Measurements from ENCODE around the gene PARD3.

The PARD3 gene

DNA sequence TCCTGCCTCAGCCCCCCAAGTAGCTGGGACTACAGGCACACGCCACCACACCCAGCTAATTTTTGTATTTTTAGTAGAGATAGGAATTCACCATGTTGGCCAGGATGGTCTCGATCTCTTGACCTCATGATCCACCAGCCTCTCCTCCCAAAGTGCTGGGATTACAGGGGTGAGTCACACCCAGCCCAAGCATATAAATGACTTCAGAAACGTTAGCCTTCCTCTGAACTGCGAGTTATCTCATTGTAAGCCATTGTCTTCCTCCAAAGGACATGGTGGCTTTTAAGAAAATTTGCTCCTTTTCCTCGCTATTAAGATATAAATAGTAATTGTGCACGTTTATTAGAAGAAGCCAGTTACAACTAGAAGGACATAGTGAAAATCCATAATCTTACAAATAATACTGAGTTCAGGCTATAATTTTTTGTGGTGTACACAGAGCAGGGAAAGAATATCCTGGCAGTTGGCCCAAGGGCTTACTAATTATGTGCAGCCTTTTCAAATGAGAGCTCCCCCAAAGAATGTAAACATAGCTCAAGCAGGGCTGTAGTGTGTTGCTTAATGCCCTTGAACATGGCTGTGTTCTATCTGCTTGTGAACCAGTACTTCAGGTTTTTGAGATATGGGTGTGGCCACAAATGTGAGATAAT is 495.8 kb downstream of the PARD3 start:
- DNase-seq: no peak

DNA sequence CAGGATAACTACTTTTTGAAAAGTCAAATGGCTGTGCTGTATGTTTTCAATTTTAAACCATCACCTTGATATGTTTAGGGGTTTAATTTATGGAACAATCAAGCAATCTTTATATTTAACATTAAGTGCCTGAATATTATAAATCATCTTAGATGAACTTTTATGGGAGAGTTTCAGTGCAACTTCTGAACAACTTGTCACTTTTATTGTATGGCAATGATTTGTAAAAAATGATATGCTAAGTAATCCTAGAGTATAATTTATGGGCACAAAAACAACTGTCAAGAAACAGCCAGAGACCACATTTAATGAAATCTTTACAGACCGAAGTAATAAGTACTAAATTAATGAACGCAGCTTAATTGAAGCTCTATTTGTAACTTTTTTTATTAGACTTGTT is 498.9 kb downstream of the PARD3 start:
- DNase-seq: no peak

DNA sequence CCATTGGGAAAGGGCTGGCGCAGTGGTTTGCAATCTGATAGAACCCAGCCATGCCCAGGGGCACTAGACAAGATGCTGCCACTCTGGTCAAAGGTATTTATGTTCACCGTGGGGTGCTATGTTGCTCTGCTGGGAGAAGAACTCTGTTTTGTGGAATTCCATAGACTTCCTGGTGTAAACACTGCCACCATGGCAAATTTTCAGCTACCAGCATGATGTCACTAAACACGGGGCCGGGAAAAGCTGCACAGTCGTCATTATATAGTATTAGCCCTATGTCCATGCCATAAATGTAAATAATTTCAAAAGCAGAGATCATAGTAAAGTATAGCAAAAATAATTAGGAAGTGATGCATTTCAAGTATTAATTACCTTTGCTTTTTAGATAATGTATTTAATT is 500.6 kb downstream of the PARD3 start:
- DNase-seq: no peak

DNA sequence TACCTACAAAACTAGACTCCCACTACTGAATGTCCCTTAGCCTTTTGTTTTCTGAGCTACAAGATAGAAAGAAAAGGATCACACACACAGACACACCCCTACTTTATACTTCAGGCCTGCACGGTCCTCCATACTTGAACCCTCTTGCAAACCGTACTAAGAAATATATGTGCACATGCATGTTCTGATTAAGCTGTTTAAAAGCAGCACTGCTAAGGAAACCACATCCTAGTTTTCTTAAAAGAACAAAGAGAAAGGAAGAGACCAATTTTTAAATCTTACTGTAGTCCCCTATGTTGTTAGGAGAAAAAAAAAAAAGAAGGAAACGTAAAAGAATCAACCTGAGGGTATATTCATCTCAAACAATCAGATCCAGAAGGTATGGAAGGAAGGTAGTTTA is 501.2 kb downstream of the PARD3 start:
- no peak for DNase-seq

DNA sequence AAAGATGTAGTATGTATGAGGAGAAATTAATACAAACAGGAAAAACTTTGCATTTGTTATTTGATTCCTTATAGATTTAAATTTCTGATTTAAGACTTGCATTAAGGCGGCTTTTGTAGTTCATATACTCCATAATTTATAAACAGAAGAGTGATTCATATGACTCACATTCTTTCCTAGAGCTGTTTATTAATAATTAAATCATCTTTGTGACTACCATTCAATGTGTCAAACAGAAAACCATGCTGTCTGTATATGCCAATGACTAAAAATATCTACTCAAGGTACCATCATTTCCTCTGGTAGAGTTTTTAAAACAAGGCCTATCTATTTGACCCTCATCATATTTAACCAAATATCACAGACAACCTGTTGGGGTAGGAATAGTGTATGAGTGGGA is 501.7 kb downstream of the PARD3 start:
- DNase-seq: no peak

DNA sequence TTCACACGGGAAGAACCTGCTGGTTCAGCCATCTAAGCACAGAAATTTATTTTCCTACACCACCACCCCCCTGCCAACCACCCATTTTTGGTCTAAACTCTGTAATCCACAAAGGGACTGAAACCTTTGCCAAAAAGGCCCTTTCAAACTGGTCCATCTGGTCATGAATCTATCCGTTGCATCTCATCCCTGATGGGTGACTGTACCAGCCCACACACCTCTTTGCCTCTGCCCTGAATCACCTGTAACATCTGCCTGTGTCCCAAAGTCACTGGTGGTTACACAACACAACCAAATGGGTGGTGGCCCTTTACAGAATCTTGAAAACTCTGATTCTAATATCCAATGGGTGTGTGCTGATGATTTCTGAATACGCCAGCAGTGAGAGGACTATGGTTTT is 503.4 kb downstream of the PARD3 start:
- no peak for DNase-seq

DNA sequence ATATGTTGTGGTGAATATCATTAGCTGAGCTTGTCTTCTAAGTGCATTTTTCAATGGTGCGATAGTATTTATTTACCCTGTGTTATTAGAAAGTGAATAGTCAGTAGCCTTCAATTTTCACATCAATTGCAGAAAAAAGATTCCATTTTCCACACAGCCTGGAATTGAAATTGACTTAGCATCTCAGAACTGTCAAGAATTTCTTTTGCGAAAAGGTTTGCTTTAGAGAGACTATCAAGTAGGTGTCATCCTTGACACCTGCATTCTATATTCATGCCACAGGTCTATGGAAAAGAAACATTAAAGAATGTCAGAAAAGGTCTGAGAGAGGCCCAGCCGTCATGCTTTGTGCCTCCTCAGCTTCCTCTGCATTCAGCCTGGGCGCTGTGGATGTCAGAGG is 504.9 kb downstream of the PARD3 start:
- DNase-seq: no peak

DNA sequence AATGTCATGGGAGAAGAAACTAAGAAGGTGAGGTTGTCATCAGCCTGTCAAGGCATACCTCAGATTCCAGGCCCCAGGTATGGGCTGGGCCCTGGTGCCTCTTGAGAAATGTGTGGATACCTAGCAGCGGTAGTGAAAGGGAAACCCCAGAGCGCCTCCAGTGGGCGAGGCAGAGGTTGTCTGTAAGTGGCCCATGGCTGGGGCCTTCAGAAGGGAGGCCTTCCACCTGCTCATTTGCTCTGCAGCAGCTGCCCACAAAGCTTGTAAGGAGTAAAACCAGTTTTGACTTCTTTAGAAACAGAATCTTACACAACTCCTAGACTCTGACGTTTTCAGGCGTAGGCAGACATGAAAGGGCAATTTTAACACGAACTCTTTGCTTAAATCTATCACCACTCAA is 509.9 kb downstream of the PARD3 start:
- no peak for DNase-seq

DNA sequence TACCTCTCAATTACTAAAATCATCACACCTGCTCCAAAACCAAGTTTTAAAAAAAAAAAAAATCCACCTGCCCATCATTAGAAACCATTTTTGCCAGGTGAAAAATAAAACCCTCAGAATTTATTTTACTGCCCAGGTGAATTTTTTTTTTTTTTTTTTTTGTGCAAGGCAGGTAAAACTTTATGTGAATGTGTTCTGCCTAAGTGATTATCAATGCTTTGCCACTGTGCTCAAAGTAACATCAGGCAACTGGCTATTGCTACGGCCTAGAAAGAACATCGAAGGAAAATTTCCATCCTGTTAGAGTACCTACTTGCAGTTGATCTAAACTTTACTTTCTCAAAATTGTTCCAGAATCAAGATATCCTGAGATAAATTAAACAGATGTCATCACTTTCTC is 512.1 kb downstream of the PARD3 start:
- no peak for DNase-seq

DNA sequence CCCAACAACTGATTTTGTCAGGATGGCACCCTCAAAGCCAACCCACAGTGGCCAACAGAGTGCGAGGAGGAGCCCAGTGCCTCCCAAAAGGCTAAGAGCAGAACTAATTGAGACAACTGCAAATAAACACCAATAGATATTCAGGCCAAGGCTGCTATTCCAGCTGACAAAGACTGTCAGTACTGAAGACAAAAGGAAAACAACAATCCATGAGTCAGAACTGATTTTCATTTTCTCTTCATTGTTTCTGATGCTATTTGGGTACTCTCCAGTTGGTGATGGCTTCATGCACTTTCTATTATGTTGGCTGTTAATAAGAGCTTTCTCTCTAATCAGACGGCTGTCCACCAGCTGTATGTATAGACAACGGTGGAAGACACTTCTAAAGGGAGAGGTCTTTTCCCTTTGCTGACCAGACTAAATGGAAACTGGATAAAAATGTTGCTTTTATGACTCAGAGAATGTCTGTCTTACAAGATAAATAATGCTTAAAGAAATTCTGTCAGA is 515.9 kb downstream of the PARD3 start:
- no peak for DNase-seq

DNA sequence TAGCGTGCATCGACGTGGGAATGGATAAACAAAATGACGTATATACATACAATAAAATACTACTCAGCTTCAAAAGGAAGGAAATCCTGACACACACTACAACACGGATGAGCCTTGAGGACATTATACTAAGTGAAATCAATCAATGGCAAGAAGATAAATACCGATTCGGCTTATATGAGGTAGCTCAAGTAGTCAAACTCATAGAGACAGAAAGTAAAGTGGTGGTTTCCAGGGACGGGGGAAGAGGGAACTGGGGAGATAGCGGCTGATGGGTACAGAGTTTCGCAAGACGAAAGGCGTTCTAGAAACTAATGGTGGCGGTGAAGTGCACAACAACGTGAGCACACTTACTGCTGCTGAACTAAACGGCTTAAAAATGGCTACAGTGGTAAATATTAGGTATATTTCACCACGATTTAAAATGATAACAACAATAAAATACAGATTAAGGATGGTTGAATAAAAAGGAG is 516.7 kb downstream of the PARD3 start:
- DNase-seq: no peak

DNA sequence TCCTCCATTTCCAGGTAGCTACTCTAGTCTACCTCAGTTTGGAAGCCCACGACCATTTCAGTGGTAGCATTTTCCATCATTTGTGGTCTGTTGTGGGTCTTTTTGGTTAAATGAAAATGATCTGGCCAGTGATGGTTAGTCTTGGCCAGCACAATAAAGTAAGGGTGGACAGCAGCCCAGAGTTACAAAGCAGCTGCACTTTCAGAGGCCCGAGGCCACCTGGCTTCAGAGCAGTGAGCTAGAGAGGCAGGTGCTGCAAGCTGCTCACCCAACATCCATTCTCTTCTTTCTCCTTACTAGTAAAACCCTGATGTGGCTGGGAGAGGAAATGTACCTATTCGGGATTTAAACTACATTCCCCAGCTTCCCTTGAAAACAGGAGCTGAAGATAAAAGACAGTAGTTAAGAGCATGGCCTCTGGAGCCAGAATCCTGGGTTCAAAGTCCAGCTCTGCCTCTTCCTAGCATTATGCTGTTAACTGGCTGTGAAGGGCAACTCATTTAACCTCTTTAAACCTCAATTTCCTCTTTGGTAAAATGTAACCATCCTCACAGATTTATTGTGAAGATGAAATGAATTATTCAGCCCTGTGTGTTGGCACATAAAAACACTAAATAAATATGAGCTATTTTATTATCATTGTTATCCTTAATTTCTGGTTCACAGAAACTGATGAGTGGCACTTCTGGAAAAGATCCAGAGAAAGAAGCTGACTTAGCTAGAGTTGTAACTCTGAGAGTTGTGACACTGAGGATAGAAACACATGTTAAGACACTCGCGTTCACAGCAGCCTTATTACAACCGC is 517.4 kb downstream of the PARD3 start:
- no peak for DNase-seq

DNA sequence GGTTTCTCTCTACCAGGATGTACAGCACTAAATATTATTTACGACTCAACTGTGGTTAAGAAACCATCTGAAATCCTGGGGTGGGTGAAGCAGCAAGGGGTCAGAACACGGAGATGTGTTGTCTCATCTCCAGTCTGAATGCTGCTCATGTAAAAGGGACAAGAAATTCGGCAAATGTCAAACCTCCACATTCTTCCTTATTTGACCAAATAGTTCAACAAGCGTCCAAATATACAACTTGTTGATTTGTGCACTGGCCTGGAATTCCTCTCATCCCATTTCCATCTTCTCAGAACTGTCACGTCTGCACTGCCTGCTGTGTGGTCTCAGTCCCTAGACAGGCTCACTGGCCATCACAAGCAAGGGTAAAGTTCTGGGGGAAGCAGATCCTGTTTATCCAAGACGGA is 520.0 kb downstream of the PARD3 start:
- DNase-seq: no peak

DNA sequence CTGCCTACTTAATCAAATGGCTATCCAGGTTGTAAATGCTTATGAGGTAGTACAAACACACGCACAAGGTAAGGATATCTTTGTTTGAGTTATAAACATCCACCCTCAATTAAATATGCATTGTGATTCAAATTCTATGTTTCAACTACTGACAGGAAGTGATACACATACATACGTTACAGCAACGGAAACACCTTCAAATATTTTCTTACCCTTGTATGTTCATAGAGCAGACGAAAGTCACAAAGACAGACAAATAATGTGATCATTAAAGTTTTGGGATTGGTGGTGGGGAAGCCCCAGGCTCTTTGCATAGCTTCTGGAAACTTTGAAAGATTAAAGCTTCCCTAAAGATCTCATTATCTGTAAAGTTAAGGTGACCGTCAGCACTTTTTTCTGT is 521.0 kb downstream of the PARD3 start:
- DNase-seq: no peak

DNA sequence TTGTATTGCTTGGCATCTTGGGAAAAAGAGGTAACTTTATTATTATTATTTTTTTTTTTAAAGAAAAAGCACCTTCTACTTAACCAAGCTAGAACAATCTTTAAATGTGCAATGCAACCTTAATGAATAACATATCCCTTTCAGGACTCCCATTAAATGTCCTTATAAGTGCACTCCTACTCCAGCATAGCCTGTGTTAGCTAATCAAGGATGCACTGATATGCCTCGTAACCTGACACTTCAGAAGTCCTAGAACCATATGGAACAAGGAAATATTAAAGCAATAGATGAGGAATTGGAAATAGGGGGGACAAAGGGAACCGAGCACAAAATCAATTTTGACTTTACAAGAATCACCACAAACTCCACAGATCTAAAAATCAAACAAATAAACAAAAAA is 522.4 kb downstream of the PARD3 start:
- no peak for DNase-seq

DNA sequence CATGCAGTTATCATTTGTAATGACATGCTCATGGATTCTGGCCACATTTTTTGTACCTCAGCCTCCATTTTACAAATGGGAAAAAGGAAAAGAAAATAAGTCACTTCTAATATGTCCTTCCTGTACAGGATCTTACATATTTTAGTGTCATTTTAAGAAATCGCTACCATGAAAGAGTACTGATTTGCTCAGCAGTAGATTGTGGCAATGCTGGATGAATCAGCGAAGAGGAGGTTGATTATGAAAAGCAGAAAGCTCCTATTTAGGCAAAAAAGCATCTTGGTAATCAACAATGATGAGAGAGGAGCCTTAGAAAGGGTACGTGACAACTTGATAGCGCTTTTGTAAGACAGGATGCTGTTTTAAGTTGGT is 522.9 kb downstream of the PARD3 start:
- no peak for DNase-seq

DNA sequence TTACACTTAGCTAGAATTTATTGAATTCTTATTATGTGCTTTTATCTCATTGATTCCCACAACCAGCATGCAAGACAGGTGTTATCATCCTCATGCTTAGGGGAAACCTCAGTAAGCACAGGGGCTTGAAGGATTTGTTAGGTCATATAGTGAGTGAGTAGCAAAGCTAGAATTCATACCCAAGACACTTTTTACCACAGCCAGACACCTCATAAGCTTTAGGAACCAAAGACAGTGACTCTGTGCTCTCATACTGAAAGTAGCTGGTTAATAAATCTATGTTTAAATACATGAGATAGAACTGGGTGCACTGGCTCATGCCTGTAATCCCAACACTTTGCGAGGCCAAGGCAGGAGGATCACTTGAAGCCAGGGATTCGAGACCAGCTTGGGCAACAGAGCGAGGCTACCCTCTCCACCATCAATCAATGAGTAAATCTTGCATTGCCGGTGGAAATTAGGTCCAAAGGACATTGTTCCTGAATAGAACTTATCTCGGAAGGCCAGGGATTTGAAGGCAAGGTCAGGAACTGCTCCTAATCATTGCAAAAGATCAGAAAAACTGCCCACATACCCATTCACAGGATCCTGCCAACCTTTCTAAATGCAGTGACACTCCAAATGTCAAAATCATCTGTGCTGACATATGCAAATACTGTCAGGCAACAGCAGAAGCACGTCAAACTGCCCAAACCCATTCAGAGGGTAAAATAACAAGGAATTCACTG is 523.5 kb downstream of the PARD3 start:
- DNase-seq: no peak

DNA sequence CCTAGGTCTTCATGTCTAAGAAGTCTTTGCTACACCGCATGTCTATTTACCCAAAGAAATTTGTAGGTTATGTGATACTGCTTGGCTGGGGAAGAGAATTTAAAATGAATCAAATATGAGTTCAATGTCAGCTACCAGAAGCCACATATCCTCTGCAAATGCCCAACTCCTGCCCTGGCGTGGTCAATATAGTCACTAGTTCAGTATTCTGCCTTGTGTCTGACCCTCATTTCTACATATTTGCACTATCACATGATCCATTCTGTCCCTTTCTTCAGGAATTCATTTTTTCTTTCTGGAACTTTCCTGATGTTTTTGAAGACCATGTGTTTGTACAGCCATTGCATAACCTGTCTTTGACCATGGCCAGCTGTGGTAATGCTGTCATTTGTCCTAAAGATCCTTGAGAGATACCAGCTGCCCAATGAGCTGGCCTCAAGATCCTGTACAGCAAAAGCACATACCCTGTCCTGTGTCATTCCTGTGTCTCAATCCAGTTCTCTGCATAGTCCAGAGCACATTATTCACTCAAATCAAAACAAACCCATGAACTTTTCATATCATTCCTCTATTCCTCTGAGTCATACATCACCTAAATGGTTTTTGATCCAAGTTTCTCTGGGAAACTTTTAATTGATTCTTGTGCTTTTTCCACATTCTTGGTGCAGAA is 524.5 kb downstream of the PARD3 start:
- no peak for DNase-seq

DNA sequence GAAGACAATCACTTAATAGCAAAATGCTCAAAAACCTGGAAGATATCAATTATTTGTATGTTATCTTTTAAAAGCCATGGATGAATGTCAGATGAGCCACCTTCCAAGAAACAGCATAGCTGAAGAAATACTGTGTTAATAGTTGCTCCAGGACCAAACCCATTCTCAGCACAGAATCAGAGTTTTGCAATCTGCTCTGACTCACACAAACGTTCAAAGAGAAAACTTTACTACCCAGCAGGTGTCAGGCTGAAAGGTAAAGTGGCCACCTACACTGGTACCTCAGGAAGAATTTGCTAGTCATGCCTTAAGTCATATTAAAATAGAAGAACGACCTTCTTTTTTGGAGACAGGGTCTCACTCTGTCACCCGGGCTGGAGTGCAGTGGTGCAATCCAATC is 526.5 kb downstream of the PARD3 start:
- DNase-seq: no peak

DNA sequence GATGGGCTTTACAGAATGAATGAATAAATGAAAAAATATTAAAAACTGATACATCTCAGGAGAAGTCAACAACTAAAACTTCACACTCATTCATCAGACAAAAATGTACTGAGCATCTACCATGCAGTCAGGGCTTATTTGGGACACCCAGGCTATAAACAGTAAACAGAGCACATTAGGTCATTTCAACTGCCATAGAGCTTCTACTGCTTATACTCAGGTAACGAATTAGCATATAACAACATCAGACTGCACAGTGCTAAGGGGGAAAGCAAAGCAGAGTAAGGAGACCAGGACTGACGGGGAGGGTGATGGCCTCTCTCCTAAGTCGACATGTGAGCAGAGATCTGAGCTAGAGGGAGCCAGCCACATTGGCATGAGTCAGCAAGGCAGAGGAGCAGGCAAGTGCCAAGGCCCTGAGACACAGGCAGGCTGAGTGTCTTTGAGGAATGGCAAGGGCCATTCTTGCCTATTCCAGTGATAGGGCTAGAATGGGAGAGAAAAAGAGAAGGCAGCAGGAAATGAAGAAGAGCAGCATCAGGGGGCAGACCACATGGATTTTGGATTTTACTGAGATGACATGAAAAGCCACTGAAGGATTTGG is 528.9 kb downstream of the PARD3 start:
- no peak for DNase-seq

DNA sequence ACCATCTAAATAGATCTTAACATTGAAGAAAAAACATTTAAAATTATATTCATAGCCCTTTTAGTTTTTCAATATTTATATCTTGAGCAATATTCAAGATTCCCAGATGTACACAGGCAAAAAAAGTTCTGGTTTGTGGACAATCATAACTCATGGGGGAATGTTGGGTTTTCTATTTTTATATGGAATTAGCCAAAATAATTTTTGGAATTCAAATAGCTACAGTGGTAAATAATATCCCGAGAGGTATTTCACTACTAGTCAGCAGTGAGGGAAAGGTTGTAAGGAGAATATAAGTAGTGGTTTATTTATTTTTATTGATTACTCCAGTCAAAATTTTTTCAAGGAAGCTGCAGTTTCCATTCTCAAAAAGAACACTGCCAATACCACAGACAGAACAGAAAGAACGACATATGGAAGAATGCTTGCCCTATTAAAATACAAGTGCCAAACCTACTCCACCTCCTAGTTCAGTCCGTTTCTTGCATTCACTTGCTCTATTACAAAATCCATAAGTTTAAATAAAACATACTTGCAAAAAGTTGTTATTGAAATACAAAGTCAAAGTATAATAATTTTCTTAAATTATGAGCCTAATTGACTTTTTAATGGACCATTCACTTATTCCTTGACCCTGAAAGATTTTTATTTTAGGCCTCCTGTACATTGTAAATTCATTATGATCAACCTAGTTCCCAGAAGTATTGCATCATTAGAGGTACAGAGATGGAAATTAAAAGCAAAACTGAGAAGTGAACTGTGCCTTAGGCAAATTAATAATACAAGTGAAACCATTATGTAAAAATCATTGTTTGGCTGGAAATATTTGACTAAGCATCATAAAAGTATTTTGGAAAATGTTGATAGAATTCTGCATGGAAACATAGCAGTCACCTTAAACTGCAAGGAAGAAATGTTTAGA is 533.2 kb downstream of the PARD3 start:
- no peak for DNase-seq
